Activated gamma-delta T cell treated with anti-CD3 and anti-CD28 coated beads, Interleukin-2, amount 50 U/mL, for 16 hours (primary cell): ENCODE data around the gene GLUD1.
"Not testable (repeated sequence)": the region's sequence is repeated elsewhere in the genome, so short reads cannot be mapped to it uniquely, and the experiment has no call there.

Source experiments
- DNase-seq: peaks from one replicate; pipeline ENCODE4 v3.0.0-alpha.2; 2020; ENCODE audit warnings: low read depth

GLUD1 gene

DNA sequence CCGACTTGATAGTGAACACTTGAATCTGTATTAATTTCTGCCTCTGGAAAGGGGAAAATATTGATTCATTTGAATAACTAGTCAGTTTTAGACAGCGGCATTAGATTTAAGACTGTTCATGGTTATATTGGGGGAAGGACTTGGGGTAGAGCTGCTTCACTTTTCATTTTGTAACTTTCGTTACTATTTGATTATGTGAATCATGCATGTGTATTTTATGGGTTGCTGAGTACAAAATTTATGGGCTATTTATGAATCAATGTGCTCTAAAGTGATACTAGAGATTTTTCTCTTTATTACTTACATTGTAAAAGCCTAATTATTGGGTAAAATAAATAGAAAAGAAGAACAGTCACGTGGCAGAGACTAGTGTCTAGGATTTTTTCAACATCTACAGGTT lies 4.9 kb downstream of the GLUD1 start:
- DNase-seq: no peak

- no peak for DNase-seq
These were observed 9.1 kb downstream of the GLUD1 start for GRCh38 chr10:87085537-87085936.

DNA sequence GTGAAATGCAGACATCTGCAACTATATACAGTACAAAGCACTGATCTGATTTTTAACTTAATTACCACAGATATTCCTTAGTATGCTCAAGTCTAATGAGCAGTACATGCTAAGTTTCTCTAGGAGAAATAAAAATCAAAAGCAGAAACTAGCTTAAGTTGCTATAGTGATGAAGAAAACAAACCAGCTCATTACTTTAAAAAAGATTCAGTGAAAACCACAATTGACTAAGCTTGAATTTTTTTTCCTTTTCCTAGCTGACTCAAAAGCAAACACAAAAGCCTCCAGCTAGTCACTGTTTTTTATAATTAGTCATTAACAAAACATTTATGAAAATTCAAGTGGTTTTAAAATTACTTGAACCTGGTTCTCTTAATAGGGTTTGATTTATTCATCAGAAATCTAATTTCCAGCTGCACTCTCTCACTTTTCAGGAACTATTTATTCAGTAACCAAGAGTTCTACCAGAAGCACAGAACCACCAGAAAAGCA lies 10.3 kb downstream of the GLUD1 start:
- DNase-seq: not testable (repeated sequence)

DNA sequence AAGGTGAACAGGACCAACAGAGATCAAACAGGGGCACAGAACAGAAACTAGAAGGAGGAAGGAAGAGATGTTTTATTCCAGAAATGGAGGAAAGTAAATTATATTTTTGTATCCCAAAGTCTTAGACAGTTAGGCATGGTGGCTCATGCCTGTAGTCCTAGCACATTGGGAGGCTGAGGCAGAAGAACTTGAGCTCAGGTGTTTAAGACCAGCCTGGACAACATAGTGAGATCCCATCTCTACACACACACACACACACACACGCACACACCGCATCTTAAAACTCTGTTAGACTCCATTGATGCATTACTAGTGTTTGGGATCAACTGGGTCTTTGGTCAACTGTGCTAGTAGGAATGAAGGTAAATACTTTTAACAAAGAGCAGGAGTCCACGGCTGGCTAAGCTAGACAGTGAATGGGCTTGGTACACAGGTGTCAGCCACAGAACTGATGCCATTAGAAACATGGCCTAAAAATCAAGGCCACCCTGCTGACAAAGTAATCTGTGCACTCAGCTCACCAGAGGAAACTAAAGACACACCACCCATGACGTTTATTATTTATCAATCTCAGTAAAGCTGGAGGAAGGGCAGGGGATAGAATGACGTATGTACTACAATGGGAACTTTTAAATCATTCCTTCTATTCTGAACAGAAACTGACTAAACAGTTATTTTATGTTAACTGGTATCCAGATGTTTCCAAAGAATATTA lies 10.9 kb downstream of the GLUD1 start:
- DNase-seq: not testable (repeated sequence)

DNA sequence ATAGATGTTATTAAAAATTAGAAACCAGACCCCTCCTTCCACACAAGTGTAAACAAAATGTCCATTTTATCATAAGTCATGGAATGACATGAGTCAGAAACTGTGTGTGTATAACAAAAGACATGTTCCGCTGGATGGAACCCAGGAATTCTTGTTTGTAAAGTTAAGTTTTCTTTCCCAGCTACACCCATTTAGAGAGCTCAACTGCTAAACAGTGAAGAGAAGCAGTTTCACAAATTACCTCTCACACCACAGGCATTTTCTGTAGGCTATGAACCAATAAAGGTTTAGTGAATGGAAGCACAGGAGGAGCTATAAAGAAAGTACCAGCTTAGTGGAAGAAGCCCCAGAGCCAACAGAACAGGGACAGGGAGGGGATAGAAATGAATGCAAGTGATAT lies 12.4 kb downstream of the GLUD1 start:
- not testable (repeated sequence) for DNase-seq

DNA sequence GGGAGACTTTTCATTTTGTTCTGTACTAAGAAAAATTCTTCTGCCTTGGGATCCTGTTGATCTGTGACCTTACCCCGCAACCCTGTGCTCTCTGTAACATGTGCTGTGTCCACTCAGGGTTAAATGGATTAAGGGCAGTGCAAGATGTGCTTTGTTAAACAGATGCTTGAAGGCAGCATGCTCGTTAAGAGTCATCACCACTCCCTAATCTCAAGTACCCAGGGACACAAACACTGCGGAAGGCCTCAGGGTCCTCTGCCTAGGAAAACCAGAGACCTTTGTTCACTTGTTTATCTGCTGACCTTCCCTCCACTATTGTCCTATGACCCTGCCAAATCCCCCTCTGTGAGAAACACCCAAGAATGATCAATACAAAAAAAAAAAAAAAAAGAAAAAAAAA lies 13.1 kb downstream of the GLUD1 start:
- DNase-seq: not testable (repeated sequence)

DNA sequence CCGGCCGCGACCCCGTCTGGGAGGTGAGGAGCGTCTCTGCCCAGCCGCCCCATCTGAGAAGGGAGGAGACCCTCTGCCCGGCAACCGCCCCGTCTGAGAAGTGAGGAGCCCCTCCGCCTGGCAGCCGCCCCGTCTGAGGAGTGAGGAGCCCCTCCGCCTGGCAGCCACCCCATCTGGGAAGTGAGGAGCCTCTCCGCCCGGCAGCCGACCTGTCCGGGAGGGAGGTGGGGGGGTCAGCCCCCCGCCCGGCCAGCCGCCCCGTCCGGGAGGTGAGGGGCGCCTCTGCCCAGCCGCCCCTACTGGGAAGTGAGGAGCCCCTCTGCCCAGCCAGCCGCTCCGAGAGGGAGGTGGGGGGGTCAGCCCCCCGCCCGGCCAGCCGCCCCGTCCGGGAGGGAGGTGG lies 14.0 kb downstream of the GLUD1 start:
- DNase-seq: not testable (repeated sequence)

- no peak for DNase-seq
These were observed 15.4 kb downstream of the GLUD1 start for GRCh38 chr10:87079106-87079836.

DNA sequence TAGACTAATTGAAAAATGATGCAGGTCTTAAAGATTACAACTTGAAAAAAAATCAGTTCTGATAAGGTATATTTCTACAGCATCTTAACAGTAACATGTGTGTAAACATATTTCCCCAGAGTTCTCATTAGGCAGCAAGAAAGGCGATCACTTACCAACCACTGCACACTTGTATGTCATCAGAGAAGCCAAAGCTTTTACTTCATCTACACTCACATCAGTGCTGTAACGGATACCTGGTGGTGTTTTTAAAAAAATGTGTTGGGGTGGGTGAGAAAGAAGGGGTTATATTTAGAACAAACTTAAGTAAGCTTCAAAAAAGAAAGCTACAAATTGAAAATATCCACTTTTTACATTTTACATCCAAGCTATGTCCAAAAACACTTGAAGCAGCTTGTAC lies 18.2 kb downstream of the GLUD1 start:
- not testable (repeated sequence) for DNase-seq

- DNase-seq: no peak
These were observed 22.2 kb downstream of the GLUD1 start for GRCh38 chr10:87072449-87072848.

DNA sequence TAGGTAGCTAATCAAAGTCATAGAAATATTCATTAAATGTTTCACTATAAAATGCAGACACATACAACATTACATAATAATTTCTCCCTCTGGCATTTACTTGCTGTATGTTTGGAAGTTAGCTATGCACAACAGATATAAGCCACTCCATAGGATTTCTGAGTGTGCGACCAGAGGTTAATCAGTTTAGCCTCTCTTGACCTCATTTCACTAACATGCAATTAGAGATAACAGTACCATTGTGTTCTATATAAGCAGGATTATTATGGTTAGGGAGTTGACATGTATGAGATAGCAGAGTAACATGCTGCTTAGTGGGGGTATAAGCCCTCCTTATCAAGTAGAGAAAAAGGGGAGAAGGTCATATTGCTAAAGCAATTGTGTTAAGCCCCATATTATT lies 26.4 kb downstream of the GLUD1 start:
- no peak for DNase-seq

DNA sequence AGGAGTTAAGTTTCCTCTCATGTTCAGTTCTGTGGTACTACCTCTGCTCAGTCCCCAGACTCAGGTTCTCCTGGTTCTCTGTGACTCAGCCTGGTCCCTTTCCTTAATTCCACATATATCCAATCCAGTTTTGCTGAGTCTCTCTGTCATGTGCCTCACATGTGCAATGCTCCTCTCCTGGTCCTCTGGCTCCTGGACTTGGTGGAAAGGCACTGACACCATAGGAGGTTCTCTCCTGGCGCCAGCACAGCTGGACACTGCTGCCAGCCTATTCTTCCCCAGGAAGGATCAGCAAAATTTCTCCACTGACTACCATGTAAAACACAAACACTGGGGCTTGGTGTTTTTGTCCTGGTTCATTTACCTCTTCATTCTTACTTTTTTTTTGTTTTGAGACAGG lies 27.8 kb downstream of the GLUD1 start:
- DNase-seq: no peak

- DNase-seq: no peak
These were observed 28.5 kb downstream of the GLUD1 start for GRCh38 chr10:87066178-87066577.

GRCh38 chr10:87064651-87065050 lies 30.0 kb downstream of the GLUD1 start:
- no peak for DNase-seq

DNA sequence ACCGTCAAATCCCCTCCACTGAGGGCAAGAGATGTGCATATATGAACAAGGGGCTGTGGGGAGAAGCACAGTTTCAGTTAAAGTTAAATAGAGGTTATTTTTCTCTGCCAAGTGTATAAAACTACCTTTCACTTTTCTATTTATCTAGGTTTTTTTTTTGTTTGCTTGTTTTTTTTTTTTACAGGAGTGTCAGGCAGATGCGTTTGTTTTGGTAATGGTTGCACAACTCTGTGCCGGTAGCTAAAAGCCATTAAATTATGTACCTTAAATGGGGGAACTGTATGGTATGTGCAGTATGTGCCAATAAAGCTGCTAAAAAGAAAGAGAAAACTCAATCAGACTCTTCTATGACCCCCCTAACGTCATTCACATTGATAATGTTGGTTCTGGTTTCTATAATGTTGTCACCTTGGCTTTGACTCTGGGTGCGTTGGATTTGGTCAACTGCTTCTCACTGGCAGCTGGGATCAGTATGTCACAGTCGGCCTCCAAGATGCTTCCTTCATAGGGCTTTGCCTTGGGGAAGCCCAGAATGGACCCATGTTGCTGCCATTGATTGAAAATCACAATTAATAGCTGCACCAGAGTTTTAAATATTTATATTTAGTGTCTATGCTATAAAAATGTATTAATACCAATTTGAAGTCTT lies 34.2 kb downstream of the GLUD1 start:
- DNase-seq: no peak

DNA sequence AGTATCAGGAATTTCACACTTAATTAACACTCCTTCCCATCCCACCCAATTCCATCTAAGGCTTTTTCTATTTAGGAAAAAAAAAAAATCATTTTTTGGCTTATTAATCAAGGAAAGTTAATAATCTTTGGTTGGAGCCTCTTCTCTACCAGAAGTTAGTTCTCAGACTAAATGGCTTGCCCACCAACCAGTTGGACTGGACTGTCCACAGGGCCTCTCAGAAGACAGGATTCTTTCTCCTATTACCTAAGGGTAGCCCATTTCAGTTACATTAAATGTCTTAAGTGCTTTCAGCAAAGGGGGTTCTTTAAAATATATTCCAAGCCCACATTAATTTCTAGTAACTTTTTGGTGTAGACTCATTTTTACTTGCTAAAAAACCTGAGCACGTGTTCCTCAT lies 35.2 kb downstream of the GLUD1 start:
- DNase-seq: no peak

DNA sequence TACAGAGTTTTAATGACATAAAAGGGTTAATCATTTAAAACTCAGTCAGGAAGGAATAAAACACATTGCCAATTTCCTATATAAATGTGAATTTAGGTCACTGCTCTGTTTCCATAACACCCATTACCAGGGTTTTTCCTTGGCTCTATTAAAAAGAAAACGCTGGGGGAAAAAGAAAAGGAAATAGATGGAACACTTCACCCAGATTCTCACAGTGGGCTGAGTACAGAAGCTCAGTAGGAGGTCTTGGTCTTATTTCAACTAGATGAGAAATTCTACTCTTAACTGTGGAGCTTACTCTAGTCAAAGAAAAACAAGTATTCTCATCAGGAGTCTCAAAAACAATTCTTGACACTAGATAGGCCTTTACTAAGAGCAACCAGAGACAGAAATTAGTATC lies 36.5 kb downstream of the GLUD1 start:
- no peak for DNase-seq

DNA sequence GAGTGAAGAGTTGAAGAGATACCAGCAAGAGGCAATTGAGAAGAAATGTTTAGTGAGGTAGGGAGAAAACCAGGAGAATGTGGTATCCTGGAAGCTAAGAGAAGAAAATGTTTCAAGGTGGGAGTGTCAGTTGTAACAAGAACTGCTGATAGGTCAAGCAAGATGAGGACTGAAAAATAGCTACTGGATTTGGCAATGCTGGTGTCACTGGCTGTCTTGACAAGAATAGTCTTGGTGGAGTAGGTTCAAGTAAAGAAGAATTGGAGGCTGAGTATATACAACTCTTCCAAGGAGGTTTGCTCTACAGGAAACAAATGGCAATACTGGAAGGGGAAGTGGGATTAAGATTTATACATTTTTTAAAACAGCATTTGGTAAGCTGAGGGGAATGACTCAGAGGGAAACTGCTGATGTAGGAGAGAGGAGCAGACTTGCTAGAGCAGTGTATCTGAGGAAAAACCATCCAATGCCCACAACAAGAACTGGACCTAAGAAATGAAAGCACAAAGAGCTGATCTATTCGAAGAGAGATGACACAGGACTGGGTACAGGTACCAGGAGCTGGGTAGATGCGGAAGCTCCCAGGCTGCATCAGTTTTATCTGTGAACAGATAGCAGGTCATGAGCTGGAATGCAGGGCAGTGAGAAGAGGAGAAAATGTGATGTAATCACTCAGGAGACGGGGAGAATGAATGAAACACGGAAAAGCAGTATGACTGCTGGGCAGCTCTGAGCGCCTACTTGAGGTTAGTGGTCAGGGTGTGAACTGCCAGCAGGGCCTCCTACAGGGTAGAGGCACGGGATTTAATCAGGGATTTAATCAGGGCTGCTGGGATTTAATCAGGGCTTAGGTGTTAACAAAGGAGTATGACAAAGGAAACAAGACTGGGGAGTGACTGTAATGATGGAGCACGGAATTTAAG lies 40.0 kb downstream of the GLUD1 start:
- no peak for DNase-seq

- no peak for DNase-seq
These were observed 41.0 kb downstream of the GLUD1 start for GRCh38 chr10:87053577-87054181.

DNA sequence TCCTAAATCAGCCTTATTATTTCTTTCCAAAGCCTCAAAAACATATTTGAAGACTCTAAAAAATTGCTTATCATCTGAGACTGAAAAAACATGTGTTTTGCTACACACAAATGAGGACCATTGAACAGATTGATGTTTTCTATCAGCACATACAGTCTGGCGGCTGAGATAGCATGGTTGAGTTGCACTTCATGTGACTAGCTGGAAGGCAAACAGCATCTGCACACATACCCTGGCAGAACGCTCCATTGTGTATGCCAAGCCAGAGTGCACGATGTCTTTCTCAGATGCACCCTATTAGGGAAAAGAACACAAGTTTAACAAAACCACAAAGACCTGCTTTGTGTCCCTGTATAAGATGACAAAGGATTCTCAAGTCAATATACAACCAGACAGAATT lies 41.5 kb downstream of the GLUD1 start:
- no peak for DNase-seq

GRCh38 chr10:87045434-87045938 lies 49.2 kb downstream of the GLUD1 start:
- no peak for DNase-seq
